Thymus (tissue), 11 donors: Measurements from ENCODE around the gene ZBTB1. TPM values are rescaled to one million over a fixed set of nuclear protein-coding genes. Genes with fewer than 3 reads are reported as not detected.

Source experiments
- DNase-seq, 9 donors: peaks; one replicate each; pipeline ENCODE4 v3.0.0-alpha.2; 2013; ENCODE audit warnings: low spot score in 9 of 9, low read depth in 6 of 9, missing footprints in 1 of 9
- H3K27ac ChIP-seq, 2 donors: one replicate each; pipeline ENCODE4 v1.5.1; 2013; ENCODE audit warnings: control low read depth in 1 of 2, low read depth in 1 of 2, low read length in 1 of 2, mild to moderate bottlenecking in 1 of 2, moderate library complexity in 1 of 2
- H3K27me3 ChIP-seq, 2 donors: one replicate each; pipeline ENCODE4 v1.5.1; 2013; ENCODE audit warnings: low read length in 1 of 2; ENCODE audit not compliant: control insufficient read depth in 2 of 2, insufficient read depth in 1 of 2
- H3K36me3 ChIP-seq, 2 donors: one replicate each; pipeline ENCODE4 v1.5.1; 2013; ENCODE audit warnings: low read length in 1 of 2, mild to moderate bottlenecking in 1 of 2, moderate library complexity in 1 of 2; ENCODE audit not compliant: control insufficient read depth in 2 of 2, insufficient read depth in 2 of 2
- H3K4me1 ChIP-seq, 2 donors: one replicate each; pipeline ENCODE4 v1.5.1; 2013; ENCODE audit warnings: low read length in 2 of 2; ENCODE audit not compliant: control insufficient read depth in 2 of 2, insufficient read depth in 2 of 2
- H3K4me3 ChIP-seq, 2 donors: one replicate each; pipeline ENCODE4 v1.5.1; 2013; ENCODE audit warnings: low read length in 2 of 2, control low read depth in 1 of 2, mild to moderate bottlenecking in 1 of 2
- H3K9me3 ChIP-seq, 2 donors: one replicate each; pipeline ENCODE4 v1.5.1; 2013; ENCODE audit warnings: low read length in 1 of 2, mild to moderate bottlenecking in 1 of 2; ENCODE audit not compliant: control insufficient read depth in 2 of 2, insufficient read depth in 1 of 2
- WGBS: extraction: QIAGEN DNeasy Blood & Tissue Kit; methylation state at CpG from one replicate; pipeline ENCODE4 v1.1.7; 2013; 5-methylcytosine and 5-hydroxymethylcytosine counted together
- polyA plus RNA-seq: library from polyadenylated mRNA; stranded (reverse); fragments of 200-250 nt; gene quantifications from one replicate; pipeline ENCODE4 v1.2.3, GENCODE V29; 2013
- total RNA-seq: library from RNA; stranded (reverse); fragments of 120-200 nt; gene quantifications from one replicate; pipeline ENCODE4 v1.2.4, GENCODE V29; 2013
- donor health status: healthy.

The ZBTB1 gene
- total and polyA plus RNA-seq, 2 donors, result 42.0 to 53.0 TPM

DNA sequence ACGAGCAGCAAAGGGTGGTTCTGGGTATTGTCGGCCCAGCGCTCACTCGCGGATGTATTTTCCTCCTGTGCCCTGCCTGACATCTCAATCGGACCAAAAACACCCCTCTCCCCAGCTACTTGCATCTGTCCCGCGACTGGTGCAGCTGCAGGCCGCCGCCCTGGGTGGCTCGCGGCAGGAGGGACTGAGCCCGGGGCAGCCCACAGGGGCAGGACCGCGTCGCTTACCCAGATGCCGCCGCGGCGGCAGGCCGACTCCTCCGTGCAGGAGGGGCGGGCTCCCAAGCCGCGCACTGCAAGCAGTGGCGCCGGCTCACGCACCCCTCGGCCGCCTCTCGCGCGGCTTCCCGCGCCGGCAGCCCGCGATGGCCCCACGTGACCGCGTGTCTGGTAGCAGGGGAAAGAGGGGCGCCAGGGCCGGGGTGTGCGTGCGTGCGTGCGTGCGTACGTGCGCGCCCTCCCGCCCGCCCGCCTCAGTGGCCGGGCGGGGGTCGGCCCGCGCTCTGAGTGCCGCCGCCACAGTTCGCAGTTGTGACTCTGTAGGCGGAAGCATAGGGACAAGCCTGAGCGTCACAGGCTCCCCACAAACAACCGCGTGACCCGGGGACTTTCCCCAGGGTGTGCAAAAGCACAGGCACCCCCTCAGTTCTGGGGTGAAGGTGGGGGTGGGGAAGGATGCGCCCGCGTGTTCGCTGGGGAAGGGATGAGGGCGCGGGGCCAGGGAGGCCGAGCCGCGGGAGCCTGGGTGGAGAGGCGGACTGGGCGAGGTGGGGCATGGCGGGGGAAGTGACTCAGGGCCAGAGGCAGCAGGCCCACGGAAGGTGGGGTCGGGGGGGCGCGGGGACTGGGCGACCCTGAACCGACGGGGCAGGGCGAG is 898 bp upstream of the ZBTB1 start, which contains the start of gene ZBTB25:
Gene ZBTB25, minus strand, starts transcription at position 405 of the 876 bp plus-strand sequence. CDS start 13,305 bp downstream, outside the sequence.
- H3K27ac ChIP-seq, result peak within 1 kb of the TSS; percentile 99
- DNase-seq, result peak in 8 of 9 donors; percentile 79 to 96 (median 88)
- H3K4me1 ChIP-seq, result peaks cover 16 to 52% of the 10 kb centered on the region in 2 donors
- H3K36me3 ChIP-seq, result no peaks in the 10 kb centered on the region
- peak within 1 kb of the TSS; percentile 90 to 91 for H3K4me3 ChIP-seq
- WGBS, result under 1% methylated on average over 87 of the region's 87 CpGs
- no peaks in the 10 kb centered on the region for H3K9me3 ChIP-seq
- no peaks in the 10 kb centered on the region for H3K27me3 ChIP-seq

GRCh38 chr14:64504897-64505794 is 576 bp downstream of the ZBTB1 start:
- Histone ChIP-seq H3K27me3 (no peaks in the 10 kb centered on the region), H3K36me3 (no peaks in the 10 kb centered on the region), H3K4me3 (peak overlapping the region; percentile 90 to 91), H3K27ac (peak overlapping the region; percentile 99), H3K9me3 (no peaks in the 10 kb centered on the region), H3K4me1 (peaks cover 12 to 51% of the 10 kb centered on the region in 2 donors)
- WGBS, result under 1% methylated on average over 68 of the region's 68 CpGs
- DNase-seq, result peak; percentile 83 to 96 (median 89)

DNA sequence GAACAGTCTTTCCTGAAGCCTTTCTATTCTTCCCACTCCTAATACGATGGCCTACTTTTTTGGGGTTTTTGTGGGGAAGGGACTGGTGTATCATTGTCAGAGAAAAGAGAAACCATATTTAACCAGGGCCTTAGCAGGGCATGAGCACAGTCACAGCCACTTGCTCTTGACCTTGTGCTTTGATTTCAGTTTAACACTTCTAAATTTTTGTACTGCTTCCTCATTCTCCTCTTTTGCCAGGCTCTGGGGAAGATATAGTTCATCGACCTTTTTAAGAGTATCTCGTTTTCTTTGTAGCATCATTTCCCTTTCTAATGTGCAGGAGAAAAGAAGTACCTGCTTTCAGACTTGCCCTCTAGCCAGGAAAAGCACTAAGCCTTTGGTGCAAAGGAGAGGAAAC is 2.2 kb downstream of the ZBTB1 start:
- H3K9me3 ChIP-seq, result no peaks in the 10 kb centered on the region
- peak in 1 of 9 donors; percentile 36 for DNase-seq
- peak overlapping the region in 1 of 2 donors; percentile 67 for H3K27ac ChIP-seq
- H3K4me1 ChIP-seq, result peaks cover 14 to 53% of the 10 kb centered on the region in 2 donors
- peak overlapping the region; percentile 28 for H3K4me3 ChIP-seq
- no peaks in the 10 kb centered on the region for H3K27me3 ChIP-seq
- H3K36me3 ChIP-seq, result peaks cover 0 to 4% of the 10 kb centered on the region in 2 donors
- 3% methylated on average over 3 of the region's 3 CpGs for WGBS

DNA sequence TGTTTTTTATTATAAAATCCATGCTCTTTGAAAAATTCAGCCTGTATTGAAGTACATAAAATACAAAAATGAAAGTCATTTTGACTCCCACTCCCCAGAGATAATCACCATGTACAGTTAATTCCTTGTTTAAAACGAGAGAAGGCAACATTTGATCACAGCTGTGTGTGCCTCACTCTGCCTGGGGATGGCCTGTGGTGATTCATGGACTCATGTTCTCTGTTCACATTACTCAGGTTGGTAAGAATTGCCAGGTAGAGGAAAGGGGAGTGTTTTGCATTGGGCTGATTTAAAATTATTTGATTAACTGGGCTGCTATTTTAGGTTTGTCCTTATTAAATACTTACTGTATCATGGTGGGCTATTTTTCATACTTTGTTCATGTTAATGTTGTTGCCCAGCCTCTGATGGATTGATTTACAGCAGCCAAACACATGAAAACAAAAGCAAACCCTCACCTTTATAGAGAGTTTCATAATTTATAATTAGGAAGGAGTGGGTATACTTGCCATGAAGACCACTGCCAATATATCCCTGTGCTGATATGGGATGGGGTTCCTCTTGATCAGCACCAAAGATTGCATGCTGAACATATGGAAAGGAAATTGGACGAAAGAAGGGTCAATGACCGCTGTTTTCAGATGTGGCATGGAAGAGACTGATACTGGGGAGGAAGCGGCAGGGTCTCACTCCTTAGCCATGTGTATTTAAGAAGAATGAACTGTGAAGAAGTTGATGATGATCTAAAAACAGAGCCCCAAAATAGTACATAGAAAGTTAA is 3.0 kb downstream of the ZBTB1 start:
- no peak for DNase-seq

DNA sequence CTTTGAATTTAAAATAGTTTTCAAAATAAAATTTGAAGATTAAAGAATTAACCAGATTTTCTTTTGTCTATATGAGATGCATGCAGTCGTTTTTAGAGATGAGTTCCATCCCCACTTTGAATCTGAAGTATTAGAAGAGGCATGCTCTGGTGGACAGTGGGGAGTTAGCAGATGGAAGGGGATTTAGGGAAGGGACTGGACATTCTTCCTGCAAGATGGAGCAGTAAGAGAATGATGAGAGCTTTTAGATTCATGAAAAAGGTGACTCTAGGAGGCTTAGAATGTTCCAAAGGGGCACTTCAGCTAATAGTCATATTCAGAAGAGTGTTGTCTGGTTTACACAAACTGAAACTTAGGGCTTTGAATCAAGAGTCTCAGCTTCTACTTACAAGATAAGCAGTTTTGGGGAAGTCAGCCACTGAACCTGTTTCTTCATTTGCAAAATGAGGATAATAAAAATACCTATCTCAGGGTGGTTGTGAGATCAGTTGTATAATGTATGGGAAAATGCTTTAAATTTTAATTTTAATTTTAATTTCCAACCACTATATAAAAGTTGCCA is 3.7 kb downstream of the ZBTB1 start:
- Histone ChIP-seq H3K27ac (no peak overlapping the region), H3K4me3 (no peak overlapping the region), H3K9me3 (no peaks in the 10 kb centered on the region), H3K4me1 (peaks cover 7 to 43% of the 10 kb centered on the region in 2 donors), H3K27me3 (no peaks in the 10 kb centered on the region), H3K36me3 (peaks cover 0 to 5% of the 10 kb centered on the region in 2 donors)
- peak in 1 of 9 donors; percentile 27 for DNase-seq
- WGBS, result 30% methylated on average over 1 of the region's 1 CpG

More for the DNA sequence above, 3.0 kb downstream of the ZBTB1 start:
- H3K9me3 ChIP-seq, result no peaks in the 10 kb centered on the region
- H3K27ac ChIP-seq, result no peak overlapping the region
- H3K4me1 ChIP-seq, result peaks cover 7 to 45% of the 10 kb centered on the region in 2 donors
- no peak overlapping the region for H3K4me3 ChIP-seq
- WGBS, result 72% methylated on average over 4 of the region's 4 CpGs
- no peaks in the 10 kb centered on the region for H3K27me3 ChIP-seq
- peaks cover 0 to 5% of the 10 kb centered on the region in 2 donors for H3K36me3 ChIP-seq

DNA sequence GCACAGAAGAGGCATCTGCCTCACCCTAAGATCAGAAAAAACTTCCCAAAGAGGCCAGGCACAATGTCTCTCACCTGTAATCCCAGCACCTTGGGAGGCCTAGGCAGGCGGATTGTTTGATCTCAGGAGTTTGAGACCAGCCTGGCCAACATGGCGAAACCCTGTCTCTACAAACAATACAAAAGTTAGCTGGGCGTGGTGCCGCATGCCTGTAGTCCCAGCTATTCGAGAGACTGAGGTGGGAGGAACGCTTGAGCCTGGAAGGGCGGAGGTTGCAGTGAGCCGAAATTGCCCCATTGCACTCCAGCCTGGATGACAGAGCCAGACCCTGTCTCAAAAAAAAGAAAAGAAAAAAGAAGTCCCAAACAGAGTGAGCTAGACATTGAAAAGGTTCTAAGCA is 4.5 kb downstream of the ZBTB1 start:
- DNase-seq, result no peak
- H3K27ac ChIP-seq, result no peak overlapping the region
- H3K36me3 ChIP-seq, result peaks cover 0 to 5% of the 10 kb centered on the region in 2 donors
- H3K27me3 ChIP-seq, result no peaks in the 10 kb centered on the region
- peaks cover 7 to 43% of the 10 kb centered on the region in 2 donors for H3K4me1 ChIP-seq
- no peak overlapping the region for H3K4me3 ChIP-seq
- H3K9me3 ChIP-seq, result no peaks in the 10 kb centered on the region
- WGBS, result 99% methylated on average over 8 of the region's 8 CpGs

GRCh38 chr14:64510825-64511671 is 6.5 kb downstream of the ZBTB1 start:
- Histone ChIP-seq H3K4me1 (peaks cover 7 to 36% of the 10 kb centered on the region in 2 donors), H3K27ac (peak overlapping the region in 1 of 2 donors; percentile 45), H3K27me3 (no peaks in the 10 kb centered on the region), H3K36me3 (peaks cover 0 to 5% of the 10 kb centered on the region in 2 donors), H3K9me3 (no peaks in the 10 kb centered on the region), H3K4me3 (no peak overlapping the region)
- peak in 8 of 9 donors; percentile 61 to 84 (median 78) for DNase-seq
- WGBS, result 15% methylated on average over 4 of the region's 4 CpGs
